Epithelial cell of proximal tubule (primary cell): ENCODE data around the gene GDF15. TPM values are rescaled to one million over a fixed set of nuclear protein-coding genes. Genes with fewer than 3 reads are reported as not detected.
"Not testable (repeated sequence)": the region's sequence is repeated elsewhere in the genome, so short reads cannot be mapped to it uniquely, and the experiment has no call there.

ENCODE experiments used
- DNase-seq: peaks from one replicate; pipeline ENCODE4 v3.0.0-alpha.2; 2011; ENCODE audit warnings: low read depth
- H3K4me3 ChIP-seq: 2 replicates; pipeline ENCODE4 v1.5.1; 2011; ENCODE audit warnings: low read depth, mild to moderate bottlenecking, low read length
- total RNA-seq: library from RNA; depleted of rRNA; stranded (reverse); fragments of >200 nt; gene quantifications from 2 replicates; pipeline ENCODE4 v1.2.3, GENCODE V29; 2015
- TF ChIP-seq, protein P1 (sequence below): conservative IDR thresholded peaks from 2 replicates; pipeline ENCODE4 v1.5.1; 2012; ENCODE audit warnings: low read depth, mild to moderate bottlenecking, low read length

The GDF15 gene
- total RNA-seq, 1 donor from 2014 or later: 262 TPM

DNA sequence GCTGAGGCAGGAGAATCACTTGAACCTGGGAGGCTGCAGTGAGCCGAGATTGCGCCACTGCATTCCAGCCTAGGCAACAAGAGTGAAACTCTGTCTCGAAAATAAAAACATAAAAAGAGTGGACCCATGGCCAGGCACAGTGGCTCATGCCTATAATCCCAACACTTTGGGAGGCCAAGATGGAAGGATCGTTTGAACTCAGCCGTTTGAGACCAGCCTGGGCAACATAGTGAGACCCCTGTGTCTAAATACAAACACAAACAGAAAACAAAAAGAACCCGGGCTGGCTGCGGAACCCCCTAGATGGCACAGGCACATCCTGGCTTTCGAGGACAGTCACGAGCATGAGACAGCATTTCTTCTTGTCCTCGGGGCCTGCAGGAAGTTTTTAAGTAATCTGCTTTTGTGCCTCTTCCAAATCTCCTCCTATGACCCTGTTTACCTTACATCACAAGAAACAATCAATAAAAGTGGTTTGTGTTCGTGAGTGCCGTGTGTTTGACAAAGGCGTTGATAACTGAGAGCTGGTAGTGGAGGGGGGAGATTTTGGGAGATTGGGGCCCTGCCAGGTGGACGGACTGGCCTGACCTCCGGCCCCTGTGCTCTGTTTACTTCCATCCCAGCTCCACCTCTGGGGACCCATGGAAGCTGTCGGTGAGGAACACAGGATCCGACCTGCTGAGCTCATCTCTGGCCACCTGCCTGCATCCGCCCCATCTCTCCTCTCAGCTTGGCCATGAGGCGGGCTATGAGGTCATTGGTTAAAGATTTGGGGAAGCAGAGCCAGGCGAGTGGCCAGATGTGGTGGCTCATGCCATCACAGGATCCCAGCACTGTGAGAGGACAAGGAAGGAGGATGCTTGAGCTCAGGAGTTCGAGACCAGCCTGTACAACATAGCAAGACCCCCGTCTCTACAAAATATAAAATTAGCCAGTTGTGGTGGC, 5.9 kb upstream of the GDF15 start:
- DNase-seq: peak; percentile 74
- TF ChIP-seq, protein P1, sequence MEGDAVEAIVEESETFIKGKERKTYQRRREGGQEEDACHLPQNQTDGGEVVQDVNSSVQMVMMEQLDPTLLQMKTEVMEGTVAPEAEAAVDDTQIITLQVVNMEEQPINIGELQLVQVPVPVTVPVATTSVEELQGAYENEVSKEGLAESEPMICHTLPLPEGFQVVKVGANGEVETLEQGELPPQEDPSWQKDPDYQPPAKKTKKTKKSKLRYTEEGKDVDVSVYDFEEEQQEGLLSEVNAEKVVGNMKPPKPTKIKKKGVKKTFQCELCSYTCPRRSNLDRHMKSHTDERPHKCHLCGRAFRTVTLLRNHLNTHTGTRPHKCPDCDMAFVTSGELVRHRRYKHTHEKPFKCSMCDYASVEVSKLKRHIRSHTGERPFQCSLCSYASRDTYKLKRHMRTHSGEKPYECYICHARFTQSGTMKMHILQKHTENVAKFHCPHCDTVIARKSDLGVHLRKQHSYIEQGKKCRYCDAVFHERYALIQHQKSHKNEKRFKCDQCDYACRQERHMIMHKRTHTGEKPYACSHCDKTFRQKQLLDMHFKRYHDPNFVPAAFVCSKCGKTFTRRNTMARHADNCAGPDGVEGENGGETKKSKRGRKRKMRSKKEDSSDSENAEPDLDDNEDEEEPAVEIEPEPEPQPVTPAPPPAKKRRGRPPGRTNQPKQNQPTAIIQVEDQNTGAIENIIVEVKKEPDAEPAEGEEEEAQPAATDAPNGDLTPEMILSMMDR: no peak
- H3K4me3 ChIP-seq: no peak overlapping the region

DNA sequence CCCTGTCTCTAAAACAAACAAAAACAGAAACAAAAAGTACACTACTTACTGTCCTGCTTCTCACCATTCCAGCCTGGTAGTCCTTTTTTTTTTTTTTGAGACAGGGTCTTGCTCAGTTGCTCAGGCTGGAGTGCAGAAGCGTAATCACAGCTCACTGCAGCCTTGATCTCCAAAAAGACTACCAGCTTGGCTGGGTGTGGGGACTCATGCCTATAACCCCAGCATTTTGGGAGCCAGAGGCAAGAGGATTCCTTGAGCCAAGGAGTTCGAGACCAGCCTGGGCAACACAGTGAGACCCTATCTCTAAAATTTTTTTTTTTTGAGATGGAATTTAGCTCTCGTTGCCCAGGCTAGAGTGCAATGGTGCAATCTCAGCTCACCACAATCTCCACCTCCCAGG, 5.1 kb upstream of the GDF15 start:
- H3K4me3 ChIP-seq: no peak overlapping the region
- no peak for DNase-seq
- TF ChIP-seq, protein P1: no peak

DNA sequence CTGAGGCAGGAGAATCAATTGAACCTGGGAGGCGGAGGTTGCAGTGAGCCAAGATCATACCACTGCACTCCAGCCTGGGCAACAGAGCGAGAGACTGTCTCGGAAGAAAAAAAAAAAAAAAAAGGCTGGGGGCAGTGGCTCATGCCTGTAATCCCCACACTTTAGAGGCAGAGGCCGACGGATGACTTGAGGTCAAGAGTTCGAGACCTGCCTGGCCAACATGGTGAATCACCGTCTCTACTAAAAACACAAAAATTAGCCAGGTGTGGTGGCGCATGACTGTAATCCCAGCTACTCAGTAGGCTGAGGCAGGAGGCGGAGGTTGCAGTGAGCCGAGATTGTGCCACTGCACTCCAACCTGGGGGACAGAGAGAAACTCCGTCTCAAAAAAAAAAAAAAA, 2.3 kb upstream of the GDF15 start:
- not testable (repeated sequence) for DNase-seq, H3K4me3 ChIP-seq

DNA sequence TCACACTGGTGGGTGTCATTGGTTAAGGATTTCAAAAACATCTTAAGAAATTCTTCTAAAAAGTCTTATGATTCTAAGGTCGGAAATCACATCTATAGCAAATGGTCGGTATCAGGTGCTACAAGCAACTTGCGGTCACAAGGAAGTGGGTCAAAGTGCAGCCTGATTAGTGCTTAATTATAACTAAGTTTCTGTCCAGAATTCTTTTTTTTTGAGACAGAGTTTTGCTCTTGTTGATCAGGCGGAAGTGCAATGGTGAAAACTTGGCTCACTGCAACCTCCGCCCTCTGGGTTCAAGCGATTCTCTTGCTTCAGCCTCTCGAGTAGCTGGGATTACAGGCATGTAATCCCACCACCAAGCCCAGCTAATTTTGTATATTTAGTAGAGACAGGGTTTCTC, 1.2 kb upstream of the GDF15 start:
- no peak for DNase-seq

DNA sequence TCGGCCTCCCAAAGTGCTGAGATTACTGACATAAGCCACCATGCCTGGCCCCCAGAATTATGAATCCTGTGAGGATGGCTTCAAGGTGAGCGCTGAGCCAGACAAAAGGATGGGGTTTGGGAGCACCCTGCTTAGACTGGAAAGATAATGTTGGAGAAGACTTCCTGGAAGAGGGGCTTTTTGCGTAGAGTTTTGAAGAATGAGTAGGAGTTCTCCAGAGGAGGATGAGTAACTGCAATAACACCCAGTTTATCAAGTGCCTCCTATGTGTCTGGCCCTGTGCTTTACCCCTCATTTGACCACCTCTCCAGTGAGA, 641 bp upstream of the GDF15 start:
- no peak for DNase-seq
- no peak overlapping the region for H3K4me3 ChIP-seq
- TF ChIP-seq, protein P1: no peak

More for the DNA sequence above, 1.2 kb upstream of the GDF15 start:
- no peak overlapping the region for H3K4me3 ChIP-seq
- TF ChIP-seq, protein P1: no peak

DNA sequence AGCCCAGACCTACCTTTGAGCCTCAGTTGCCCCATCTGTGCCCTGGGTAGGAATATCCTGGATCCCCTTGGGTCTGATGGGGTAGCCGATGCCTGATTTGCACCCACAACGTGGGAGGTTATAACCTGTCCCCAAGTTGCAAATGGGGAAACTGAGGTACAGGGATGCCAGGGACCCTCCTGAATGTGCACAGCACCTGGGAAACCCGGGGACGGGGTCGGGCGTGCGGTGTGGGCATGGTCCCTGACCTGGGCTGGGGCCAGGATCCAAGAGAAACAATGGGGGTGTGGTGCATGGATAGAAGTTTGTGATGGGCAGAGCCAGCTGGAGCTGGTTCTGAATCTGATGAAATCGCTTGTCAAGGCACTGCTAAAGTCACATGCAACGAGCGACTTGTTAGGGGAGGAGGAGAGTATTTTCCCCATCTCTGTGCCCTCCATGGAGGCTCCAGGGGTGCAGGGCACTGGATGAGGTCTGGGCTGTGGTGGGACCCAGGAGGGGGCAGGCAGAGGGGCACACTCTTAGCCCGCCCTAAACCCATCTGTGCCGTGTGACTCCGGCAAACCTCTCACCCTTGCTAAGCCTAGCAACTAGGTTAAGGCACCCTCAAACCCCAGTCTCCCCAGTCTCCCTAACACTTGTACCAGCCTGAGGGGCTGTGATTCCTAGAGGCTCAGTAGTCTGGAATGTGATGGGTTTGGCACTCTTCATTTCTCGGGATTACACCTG, 749 bp downstream of the GDF15 start:
- TF ChIP-seq, protein P1: no peak
- peak overlapping the region; percentile 85 for H3K4me3 ChIP-seq
- no peak for DNase-seq

DNA sequence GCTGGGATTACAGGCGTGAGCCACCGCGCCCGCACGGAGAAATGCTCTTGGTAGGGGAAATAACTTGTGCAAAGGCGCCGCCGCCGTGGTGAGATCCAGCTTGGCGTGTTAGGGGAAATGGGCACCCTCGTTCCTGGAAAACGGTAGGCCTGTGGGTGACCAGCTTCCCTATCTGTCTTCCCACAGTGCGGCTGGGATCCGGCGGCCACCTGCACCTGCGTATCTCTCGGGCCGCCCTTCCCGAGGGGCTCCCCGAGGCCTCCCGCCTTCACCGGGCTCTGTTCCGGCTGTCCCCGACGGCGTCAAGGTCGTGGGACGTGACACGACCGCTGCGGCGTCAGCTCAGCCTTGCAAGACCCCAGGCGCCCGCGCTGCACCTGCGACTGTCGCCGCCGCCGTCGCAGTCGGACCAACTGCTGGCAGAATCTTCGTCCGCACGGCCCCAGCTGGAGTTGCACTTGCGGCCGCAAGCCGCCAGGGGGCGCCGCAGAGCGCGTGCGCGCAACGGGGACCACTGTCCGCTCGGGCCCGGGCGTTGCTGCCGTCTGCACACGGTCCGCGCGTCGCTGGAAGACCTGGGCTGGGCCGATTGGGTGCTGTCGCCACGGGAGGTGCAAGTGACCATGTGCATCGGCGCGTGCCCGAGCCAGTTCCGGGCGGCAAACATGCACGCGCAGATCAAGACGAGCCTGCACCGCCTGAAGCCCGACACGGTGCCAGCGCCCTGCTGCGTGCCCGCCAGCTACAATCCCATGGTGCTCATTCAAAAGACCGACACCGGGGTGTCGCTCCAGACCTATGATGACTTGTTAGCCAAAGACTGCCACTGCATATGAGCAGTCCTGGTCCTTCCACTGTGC, 2.4 kb downstream of the GDF15 start:
- H3K4me3 ChIP-seq: peak overlapping the region; percentile 85
- TF ChIP-seq, protein P1: peak; percentile 76
- no peak for DNase-seq
